Measurements from ENCODE around the gene FAM3D. TPM values are rescaled to one million over a fixed set of nuclear protein-coding genes. Genes with fewer than 3 reads are reported as not detected.

Gene FAM3D
- total RNA-seq, 1 donor from 2014 or later: not detected

DNA sequence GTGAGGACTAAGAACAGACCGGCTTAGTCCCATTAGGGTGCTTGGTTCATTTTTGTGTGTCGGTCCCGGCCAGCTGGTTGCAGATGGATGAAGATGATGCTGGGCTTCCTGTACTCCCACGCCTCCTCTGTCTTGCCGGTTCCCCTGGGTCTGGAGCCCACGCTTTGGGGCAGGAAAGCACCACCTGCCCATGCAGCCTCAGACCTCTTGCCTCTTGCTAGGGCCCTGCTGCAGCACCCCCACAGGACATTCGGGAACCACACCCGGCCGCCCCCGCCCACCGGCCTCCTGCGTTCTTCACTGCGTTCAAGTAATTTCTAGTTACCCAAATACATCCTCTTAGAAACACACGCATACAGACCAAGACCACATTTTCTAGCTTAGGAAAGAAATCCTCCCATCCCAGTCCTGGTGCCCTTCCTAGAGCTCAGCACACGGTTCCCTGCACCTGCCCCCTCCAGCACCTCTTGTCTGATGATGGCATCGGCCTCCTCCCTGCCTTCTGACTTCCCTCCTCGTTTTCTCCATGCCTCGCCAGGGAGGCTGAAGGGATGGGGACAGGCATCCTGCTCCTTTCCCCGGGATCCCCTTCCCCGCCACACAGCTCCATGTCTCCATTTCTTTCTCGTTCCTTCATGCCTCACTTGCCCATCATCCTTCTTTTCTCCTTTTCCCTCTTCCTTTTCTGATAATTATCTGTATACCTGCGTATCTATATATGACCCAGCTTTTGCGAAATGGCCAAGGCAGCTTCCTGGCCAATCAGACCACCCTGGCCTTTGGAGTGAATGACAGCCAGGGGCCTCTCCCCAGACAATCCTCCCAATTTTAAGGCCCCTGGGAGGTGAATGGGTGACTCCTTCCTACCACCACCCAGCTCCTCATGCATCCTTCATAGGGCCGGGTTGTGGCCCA is 30.9 kb downstream of the FAM3D start:
- H3K4me3 Mint-ChIP-seq: no peak overlapping the region
- peaks cover 4% of the 10 kb centered on the region for H3K27me3 Mint-ChIP-seq
- no peak overlapping the region for H3K27ac Mint-ChIP-seq
- DNase-seq: no peak
- intact Hi-C loops (cut with micrococcal nuclease): no loop called here
- H3K9me3 Mint-ChIP-seq: no peaks in the 10 kb centered on the region
- no peaks in the 10 kb centered on the region for H3K4me1 Mint-ChIP-seq
- no peaks in the 10 kb centered on the region for H3K36me3 Mint-ChIP-seq (ENCODE audit: low read depth)

GRCh38 chr3:58633157-58633865 is 33.3 kb downstream of the FAM3D start:
- H3K36me3 Mint-ChIP-seq (ENCODE audit: low read depth): no peaks in the 10 kb centered on the region
- intact Hi-C loops (cut with micrococcal nuclease): loop anchor here (5.0 kb wide), 2 partner anchors 311 to 326 kb away; partner anchors contain the start of genes HTD2 and RPP14
- no peak for DNase-seq
- H3K27me3 Mint-ChIP-seq: peaks cover 5% of the 10 kb centered on the region
- H3K27ac Mint-ChIP-seq: no peak overlapping the region
- no peaks in the 10 kb centered on the region for H3K9me3 Mint-ChIP-seq
- no peak overlapping the region for H3K4me3 Mint-ChIP-seq
- H3K4me1 Mint-ChIP-seq: no peaks in the 10 kb centered on the region

DNA sequence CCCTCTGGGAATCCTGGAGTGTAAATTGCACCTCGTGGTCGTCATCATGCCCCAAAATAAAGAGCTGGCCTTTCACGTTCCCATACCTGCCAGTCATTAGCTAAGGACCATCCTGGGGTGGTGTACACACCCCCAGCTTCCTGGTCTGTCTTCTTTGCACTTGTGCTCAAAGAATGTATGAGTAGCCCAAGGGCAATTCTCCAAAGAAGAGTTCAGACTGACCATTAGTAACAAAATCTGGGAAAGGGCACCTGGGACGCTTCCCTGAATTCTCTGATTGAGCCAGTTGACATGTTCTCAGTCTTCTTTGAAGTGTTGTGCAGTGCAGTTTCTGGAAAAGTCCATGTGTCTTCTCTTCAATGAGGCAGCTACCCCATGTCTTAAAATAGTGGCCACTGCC is 34.8 kb downstream of the FAM3D start:
- no peaks in the 10 kb centered on the region for H3K36me3 Mint-ChIP-seq (ENCODE audit: low read depth)
- H3K27ac Mint-ChIP-seq: no peak overlapping the region
- intact Hi-C loops (cut with micrococcal nuclease): loop anchor here (5.0 kb wide), 2 partner anchors 309 to 324 kb away; partner anchors contain the start of genes HTD2 and RPP14
- no peaks in the 10 kb centered on the region for H3K9me3 Mint-ChIP-seq
- no peak for DNase-seq
- H3K27me3 Mint-ChIP-seq: peaks cover 5% of the 10 kb centered on the region
- no peak overlapping the region for H3K4me3 Mint-ChIP-seq
- H3K4me1 Mint-ChIP-seq: no peaks in the 10 kb centered on the region

- intact Hi-C loops (cut with micrococcal nuclease): loop anchor here (1.0 to 5.0 kb wide), 3 partner anchors 62 to 323 kb away; partner anchors contain the start of genes HTD2 and RPP14
- H3K4me1 Mint-ChIP-seq: no peaks in the 10 kb centered on the region
- H3K9me3 Mint-ChIP-seq: no peaks in the 10 kb centered on the region
- no peak for DNase-seq
- H3K27me3 Mint-ChIP-seq: peaks cover 5% of the 10 kb centered on the region
- no peak overlapping the region for H3K4me3 Mint-ChIP-seq
- H3K27ac Mint-ChIP-seq: no peak overlapping the region
- no peaks in the 10 kb centered on the region for H3K36me3 Mint-ChIP-seq (ENCODE audit: low read depth)
Observed at GRCh38 chr3:58630710-58631092, 35.9 kb downstream of the FAM3D start.

DNA sequence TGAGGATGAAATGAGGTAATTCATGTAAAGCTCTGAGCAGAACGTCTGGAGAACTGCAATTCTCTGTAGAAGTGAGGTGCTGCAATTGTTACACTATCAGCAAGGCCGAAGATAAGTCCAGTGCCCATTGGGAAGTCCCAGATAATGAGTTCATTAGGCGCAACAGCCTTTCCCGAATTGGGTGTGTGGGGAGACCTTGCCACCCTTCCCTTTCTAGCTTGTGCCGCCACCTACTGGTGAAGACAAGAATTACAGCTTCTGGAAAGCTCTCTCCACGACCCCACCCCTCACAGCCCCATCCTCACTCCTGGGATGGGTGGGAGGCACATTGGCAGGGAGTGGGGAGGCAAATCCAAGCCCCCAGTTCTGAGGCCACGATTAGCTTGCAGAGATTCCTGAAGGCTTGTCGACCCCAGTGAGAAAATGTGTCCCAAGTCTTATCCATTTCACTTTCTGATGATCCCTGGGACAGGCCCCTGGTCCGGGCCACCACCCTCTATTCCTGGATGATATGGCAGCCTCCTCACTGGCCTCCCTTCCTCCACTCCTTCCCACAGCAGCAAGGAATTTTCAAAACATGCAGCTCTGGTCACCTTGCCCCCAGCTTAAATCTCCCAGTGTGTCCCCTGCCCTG is 36.4 kb downstream of the FAM3D start:
- Mint-ChIP-seq H3K4me1 (no peaks in the 10 kb centered on the region), H3K27ac (no peak overlapping the region), H3K27me3 (peaks cover 5% of the 10 kb centered on the region), H3K36me3 (ENCODE audit: low read depth) (no peaks in the 10 kb centered on the region), H3K9me3 (no peaks in the 10 kb centered on the region), H3K4me3 (no peak overlapping the region)
- peak; percentile 89 for DNase-seq
- intact Hi-C loops (cut with micrococcal nuclease): loop anchor here (1.0 to 5.0 kb wide), 3 partner anchors 62 to 323 kb away; partner anchors contain the start of genes HTD2 and RPP14

- intact Hi-C loops (cut with micrococcal nuclease): loop anchor here (1.0 to 5.0 kb wide), 3 partner anchors 61 to 322 kb away; partner anchors contain the start of genes HTD2 and RPP14
Observed at GRCh38 chr3:58629629-58630028, 36.9 kb downstream of the FAM3D start.

GRCh38 chr3:58628823-58629562 is 37.6 kb downstream of the FAM3D start:
- Mint-ChIP-seq H3K36me3 (ENCODE audit: low read depth) (no peaks in the 10 kb centered on the region), H3K4me1 (no peaks in the 10 kb centered on the region), H3K27ac (no peak overlapping the region), H3K9me3 (no peaks in the 10 kb centered on the region), H3K4me3 (no peak overlapping the region), H3K27me3 (peaks cover 5% of the 10 kb centered on the region)
- no peak for DNase-seq
- intact Hi-C loops (cut with micrococcal nuclease): no loop called here

More at GRCh38 chr3:58629629-58630028, 36.9 kb downstream of the FAM3D start:
- Mint-ChIP-seq H3K27ac (no peak overlapping the region), H3K27me3 (peaks cover 5% of the 10 kb centered on the region), H3K36me3 (ENCODE audit: low read depth) (no peaks in the 10 kb centered on the region), H3K9me3 (no peaks in the 10 kb centered on the region), H3K4me3 (no peak overlapping the region), H3K4me1 (no peaks in the 10 kb centered on the region)
- DNase-seq: no peak

DNA sequence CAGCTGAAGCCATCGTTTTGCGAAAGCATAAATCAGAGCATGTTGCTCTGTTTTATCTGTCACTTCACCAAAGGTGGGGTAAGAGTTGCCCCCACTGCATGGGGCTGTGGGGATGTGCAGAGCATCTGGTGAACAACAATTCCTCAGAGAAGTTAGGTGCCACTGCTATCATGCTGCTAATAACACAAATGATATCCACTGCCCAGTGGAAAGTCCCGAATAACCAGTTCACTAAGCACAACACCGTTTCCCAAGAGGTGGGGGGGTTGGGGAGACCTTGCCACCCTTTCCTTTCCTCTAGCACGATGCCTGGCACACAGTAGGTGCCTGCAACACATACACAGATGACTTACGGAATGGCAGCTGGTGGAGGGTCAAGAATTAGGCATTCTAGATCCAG is 38.6 kb downstream of the FAM3D start:
- intact Hi-C loops (cut with micrococcal nuclease): no loop called here
- Mint-ChIP-seq H3K36me3 (ENCODE audit: low read depth) (no peaks in the 10 kb centered on the region), H3K27me3 (peaks cover 5% of the 10 kb centered on the region), H3K4me3 (no peak overlapping the region), H3K4me1 (no peaks in the 10 kb centered on the region), H3K9me3 (no peaks in the 10 kb centered on the region), H3K27ac (no peak overlapping the region)
- DNase-seq: no peak

- H3K27ac Mint-ChIP-seq: no peak overlapping the region
- no peaks in the 10 kb centered on the region for H3K36me3 Mint-ChIP-seq (ENCODE audit: low read depth)
- no peaks in the 10 kb centered on the region for H3K4me1 Mint-ChIP-seq
- intact Hi-C loops (cut with micrococcal nuclease): no loop called here
- H3K4me3 Mint-ChIP-seq: no peak overlapping the region
- no peak for DNase-seq
- H3K27me3 Mint-ChIP-seq: peaks cover 5% of the 10 kb centered on the region
- H3K9me3 Mint-ChIP-seq: no peaks in the 10 kb centered on the region
Observed at GRCh38 chr3:58627570-58627885, 39.0 kb downstream of the FAM3D start.

DNA sequence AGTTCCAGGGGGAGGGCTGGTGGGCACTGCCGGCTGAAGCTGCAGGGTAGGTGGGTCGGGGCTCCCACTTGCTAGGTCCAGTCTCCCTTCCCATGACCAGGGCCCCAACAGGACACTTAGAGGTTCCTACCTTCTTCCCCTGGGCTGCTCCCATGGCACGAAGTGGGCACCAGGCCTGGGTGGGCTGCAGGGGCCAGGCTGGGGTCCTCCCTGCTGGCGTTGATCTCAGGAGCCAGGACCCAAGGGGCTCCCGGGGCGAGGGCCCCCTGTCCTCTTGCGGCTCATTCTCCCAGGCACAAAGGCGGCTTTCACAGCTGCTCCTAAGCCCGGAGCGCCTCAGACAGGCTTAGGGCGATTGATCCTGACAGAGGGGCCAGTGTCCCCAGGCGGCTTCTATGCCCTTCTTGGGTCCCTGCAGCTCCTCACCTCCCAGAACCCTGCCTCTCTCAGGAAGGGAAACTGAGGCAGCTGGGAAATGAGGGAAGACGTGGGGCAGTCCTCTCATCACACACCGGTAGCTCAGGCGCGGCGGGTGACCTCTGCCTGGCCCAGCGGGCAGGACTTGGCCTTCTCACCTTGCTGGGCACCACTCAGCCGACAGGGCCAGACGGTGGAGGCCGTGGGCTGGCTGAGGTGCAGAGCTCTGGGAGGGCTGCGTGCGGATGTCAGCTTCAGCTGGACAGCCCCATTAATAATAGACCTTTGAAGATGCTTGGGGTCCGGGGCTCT is 39.6 kb downstream of the FAM3D start:
- no peaks in the 10 kb centered on the region for H3K36me3 Mint-ChIP-seq (ENCODE audit: low read depth)

GRCh38 chr3:58625196-58625824 is 41.3 kb downstream of the FAM3D start:
- Mint-ChIP-seq H3K27ac (no peak overlapping the region), H3K9me3 (no peaks in the 10 kb centered on the region), H3K27me3 (no peaks in the 10 kb centered on the region), H3K4me3 (no peak overlapping the region), H3K36me3 (ENCODE audit: low read depth) (no peaks in the 10 kb centered on the region), H3K4me1 (no peaks in the 10 kb centered on the region)
- intact Hi-C loops (cut with micrococcal nuclease): no loop called here
- DNase-seq: no peak

More for the DNA sequence above, 39.6 kb downstream of the FAM3D start:
- no peak overlapping the region for H3K27ac Mint-ChIP-seq
- peaks cover 5% of the 10 kb centered on the region for H3K27me3 Mint-ChIP-seq
- no peak overlapping the region for H3K4me3 Mint-ChIP-seq
- no peaks in the 10 kb centered on the region for H3K9me3 Mint-ChIP-seq
- no peak for DNase-seq
- intact Hi-C loops (cut with micrococcal nuclease): no loop called here
- H3K4me1 Mint-ChIP-seq: no peaks in the 10 kb centered on the region

- Mint-ChIP-seq H3K27me3 (no peaks in the 10 kb centered on the region), H3K9me3 (no peaks in the 10 kb centered on the region), H3K27ac (no peak overlapping the region), H3K4me1 (no peaks in the 10 kb centered on the region), H3K4me3 (no peak overlapping the region), H3K36me3 (ENCODE audit: low read depth) (no peaks in the 10 kb centered on the region)
- intact Hi-C loops (cut with micrococcal nuclease): no loop called here
- no peak for DNase-seq
Observed at GRCh38 chr3:58624550-58624949, 42.0 kb downstream of the FAM3D start.
